ENCODE data around the gene EPPIN. TPM values are rescaled to one million over a fixed set of nuclear protein-coding genes. Genes with fewer than 3 reads are reported as not detected.

EPPIN gene
- total and polyA plus RNA-seq, 2 donors (not counting 3 experiments of a cell fraction or from before 2014, with no cell fraction given): not detected

DNA sequence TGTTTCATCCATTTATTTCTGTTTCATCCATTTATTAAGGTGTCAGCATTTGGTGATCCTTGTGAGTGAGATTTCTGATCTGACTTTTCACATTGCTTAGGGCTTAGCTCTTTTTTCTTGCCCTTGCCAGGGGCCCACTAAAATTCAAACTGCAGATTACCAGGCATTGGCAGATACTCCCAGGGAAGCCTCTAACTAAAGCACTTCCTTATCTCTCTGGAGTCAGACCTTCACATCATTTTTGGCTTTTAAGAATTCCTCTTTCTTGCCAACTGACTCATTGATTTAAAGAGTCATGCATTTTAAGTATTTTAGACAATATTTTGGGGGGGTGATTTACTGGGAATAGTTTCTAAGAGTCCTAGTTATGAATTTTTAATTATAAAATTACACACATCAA is 34.5 kb upstream of the EPPIN start:
- DNase-seq (ENCODE audit: low read depth, low spot score) (no peak), FAIRE-seq (no peak)
- POLR2A ChIA-PET: no interaction called here
- H3K27ac ChIP-seq (ENCODE audit: insufficient read depth, low read depth, low read length): no peak overlapping the region
- H3K27me3 ChIP-seq (ENCODE audit: control insufficient read depth in 2 of 2, insufficient read depth in 2 of 2, low read length in 2 of 2): peaks cover 0 to 12% of the 10 kb centered on the region in 2 experiments
- H4K20me1 ChIP-seq (replicated peaks; ENCODE audit: control insufficient read depth, extremely low read depth, insufficient read depth, low read length): no peaks in the 10 kb centered on the region
- CTCF ChIA-PET: no interaction called here
- no peaks in the 10 kb centered on the region for H3K79me2 ChIP-seq (ENCODE audit: control insufficient read depth, insufficient read depth, low read length)
- intact Hi-C loops (cut with micrococcal nuclease): no loop called here
- no peaks in the 10 kb centered on the region for H3K9me3 ChIP-seq (replicated peaks; ENCODE audit: control insufficient read depth, insufficient read depth, low read length)
- BruUV-seq (replicated peaks): no TSS peak
- TF ChIP-seq MYC (IDR thresholded peaks at IDR 0.05; ENCODE audit: low read depth, low read length) (no peak), JUN (IDR thresholded peaks at IDR 0.05; ENCODE audit: borderline replicate concordance, insufficient read depth, insufficient read length, low read depth) (no peak), POLR2A (IDR thresholded peaks at IDR 0.05; ENCODE audit: low read depth, low read length) (no peak), POLR2AphosphoS5 (IDR thresholded peaks at IDR 0.05; ENCODE audit: insufficient read depth, low read depth, low read length) (no peak), FOS (IDR thresholded peaks at IDR 0.05; ENCODE audit: borderline replicate concordance, insufficient read depth, low read length) (no peak), EZH2 (IDR thresholded peaks at IDR 0.05; ENCODE audit: borderline replicate concordance, low read depth, low read length, severe bottlenecking) (no peak), GATA2 (IDR thresholded peaks at IDR 0.05; ENCODE audit: insufficient read depth, insufficient read length, low read depth, low read length) (no peak)
- TF ChIP-seq, protein P1, sequence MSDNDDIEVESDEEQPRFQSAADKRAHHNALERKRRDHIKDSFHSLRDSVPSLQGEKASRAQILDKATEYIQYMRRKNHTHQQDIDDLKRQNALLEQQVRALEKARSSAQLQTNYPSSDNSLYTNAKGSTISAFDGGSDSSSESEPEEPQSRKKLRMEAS (IDR thresholded peaks at IDR 0.05; ENCODE audit: insufficient read depth, insufficient read length): no peak
- TF ChIP-seq, protein P2, sequence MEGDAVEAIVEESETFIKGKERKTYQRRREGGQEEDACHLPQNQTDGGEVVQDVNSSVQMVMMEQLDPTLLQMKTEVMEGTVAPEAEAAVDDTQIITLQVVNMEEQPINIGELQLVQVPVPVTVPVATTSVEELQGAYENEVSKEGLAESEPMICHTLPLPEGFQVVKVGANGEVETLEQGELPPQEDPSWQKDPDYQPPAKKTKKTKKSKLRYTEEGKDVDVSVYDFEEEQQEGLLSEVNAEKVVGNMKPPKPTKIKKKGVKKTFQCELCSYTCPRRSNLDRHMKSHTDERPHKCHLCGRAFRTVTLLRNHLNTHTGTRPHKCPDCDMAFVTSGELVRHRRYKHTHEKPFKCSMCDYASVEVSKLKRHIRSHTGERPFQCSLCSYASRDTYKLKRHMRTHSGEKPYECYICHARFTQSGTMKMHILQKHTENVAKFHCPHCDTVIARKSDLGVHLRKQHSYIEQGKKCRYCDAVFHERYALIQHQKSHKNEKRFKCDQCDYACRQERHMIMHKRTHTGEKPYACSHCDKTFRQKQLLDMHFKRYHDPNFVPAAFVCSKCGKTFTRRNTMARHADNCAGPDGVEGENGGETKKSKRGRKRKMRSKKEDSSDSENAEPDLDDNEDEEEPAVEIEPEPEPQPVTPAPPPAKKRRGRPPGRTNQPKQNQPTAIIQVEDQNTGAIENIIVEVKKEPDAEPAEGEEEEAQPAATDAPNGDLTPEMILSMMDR (IDR thresholded peaks at IDR 0.05; ENCODE audit: extremely low read depth in 1 of 2, insufficient read depth in 1 of 2, low read depth in 1 of 2, low read length in 2 of 2): no peak
- H3K9ac ChIP-seq (replicated peaks; ENCODE audit: extremely low read depth, insufficient read depth, low read length): no peak overlapping the region
- no peaks in the 10 kb centered on the region for H3K36me3 ChIP-seq (ENCODE audit: control insufficient read depth in 2 of 2, extremely low read depth in 1 of 2, insufficient read depth in 2 of 2, low read length in 2 of 2)
- dilution Hi-C loops (cut with MboI; ENCODE audit: extremely low pct_ligation_motif_present, low sequenced_read_pairs): no loop called here
- no peak overlapping the region for H2AFZ ChIP-seq (ENCODE audit: low read depth, low read length)
- H3K4me2 ChIP-seq (ENCODE audit: insufficient read depth, low read length): no peak overlapping the region
- no peaks in the 10 kb centered on the region for H3K9me1 ChIP-seq (replicated peaks; ENCODE audit: control insufficient read depth, extremely low read depth, insufficient read depth, low read length)
- H3K4me1 ChIP-seq (ENCODE audit: control insufficient read depth, extremely low read depth, insufficient read depth, low read length): no peaks in the 10 kb centered on the region
- H3K4me3 ChIP-seq (replicated peaks in 1 of 3; ENCODE audit: insufficient read depth in 1 of 3, low read depth in 1 of 3, low read length in 3 of 3): no peak overlapping the region

Measured in endothelial cell of umbilical vein (primary cell).